PFSK-1 (cell line): ENCODE results near the gene NFIL3.

Experiments used
- FOXP2 ChIP-seq: optimal IDR thresholded peaks from 2 replicates; pipeline ENCODE3; 2011; ENCODE audit warnings: borderline replicate concordance, control low read depth, inconsistent platforms; ENCODE audit not compliant: insufficient read depth; ENCODE audit errors: extremely low read length, extremely low read depth
- POLR2AphosphoS5 ChIP-seq: IDR thresholded peaks from 2 replicates; pipeline ENCODE4 v1.6.1; 2012; ENCODE audit warnings: low read depth, mild to moderate bottlenecking, control low read depth, low read length, moderate library complexity
- REST ChIP-seq, 2 experiments: IDR thresholded peaks; 2 replicates each; pipeline versions ENCODE4 v1.6.1 to v1.8.0; 2011 to 2012; ENCODE audit warnings: low read depth in 2 of 2, low read length in 2 of 2, control low read depth in 1 of 2, inconsistent platforms in 1 of 2, mild to moderate bottlenecking in 1 of 2, moderate library complexity in 1 of 2; ENCODE audit not compliant: insufficient read depth in 1 of 2
- SIN3A ChIP-seq: IDR thresholded peaks from 2 replicates; pipeline ENCODE4 v1.6.1; 2012; ENCODE audit warnings: mild to moderate bottlenecking, low read length, moderate library complexity, borderline replicate concordance; ENCODE audit not compliant: insufficient read depth
- TAF1 ChIP-seq: IDR thresholded peaks from 2 replicates; pipeline ENCODE4 v1.6.1; 2012; ENCODE audit warnings: low read length, control low read depth, borderline replicate concordance; ENCODE audit not compliant: insufficient read depth

GRCh38 chr9:91359734-91360470, 63.7 kb downstream of the NFIL3 start:
- TF ChIP-seq REST (IDR thresholded peaks at IDR 0.05; ENCODE audit: insufficient read depth in 1 of 2, low read depth in 2 of 2, low read length in 2 of 2), result no peak
- no peak for TF ChIP-seq POLR2AphosphoS5
- TF ChIP-seq TAF1, result no peak
- no peak for TF ChIP-seq SIN3A
- TF ChIP-seq FOXP2, result no peak
